HTR-8/SVneo (cell line): ENCODE data around the gene PPM1G.
"Not testable (repeated sequence)": the region's sequence is repeated elsewhere in the genome, so short reads cannot be mapped to it uniquely, and the experiment has no call there.

Experiments used
- DNase-seq: peaks from one replicate; pipeline ENCODE4 v3.0.0; 2011; ENCODE audit warnings: low spot score, mixed read lengths; ENCODE audit not compliant: insufficient read length
- FAIRE-seq: peaks from 2 replicates; lab custom pipeline; 2011; peaks lifted over from hg19 to GRCh38; lab: Jason Lieb, UNC

Gene PPM1G

DNA sequence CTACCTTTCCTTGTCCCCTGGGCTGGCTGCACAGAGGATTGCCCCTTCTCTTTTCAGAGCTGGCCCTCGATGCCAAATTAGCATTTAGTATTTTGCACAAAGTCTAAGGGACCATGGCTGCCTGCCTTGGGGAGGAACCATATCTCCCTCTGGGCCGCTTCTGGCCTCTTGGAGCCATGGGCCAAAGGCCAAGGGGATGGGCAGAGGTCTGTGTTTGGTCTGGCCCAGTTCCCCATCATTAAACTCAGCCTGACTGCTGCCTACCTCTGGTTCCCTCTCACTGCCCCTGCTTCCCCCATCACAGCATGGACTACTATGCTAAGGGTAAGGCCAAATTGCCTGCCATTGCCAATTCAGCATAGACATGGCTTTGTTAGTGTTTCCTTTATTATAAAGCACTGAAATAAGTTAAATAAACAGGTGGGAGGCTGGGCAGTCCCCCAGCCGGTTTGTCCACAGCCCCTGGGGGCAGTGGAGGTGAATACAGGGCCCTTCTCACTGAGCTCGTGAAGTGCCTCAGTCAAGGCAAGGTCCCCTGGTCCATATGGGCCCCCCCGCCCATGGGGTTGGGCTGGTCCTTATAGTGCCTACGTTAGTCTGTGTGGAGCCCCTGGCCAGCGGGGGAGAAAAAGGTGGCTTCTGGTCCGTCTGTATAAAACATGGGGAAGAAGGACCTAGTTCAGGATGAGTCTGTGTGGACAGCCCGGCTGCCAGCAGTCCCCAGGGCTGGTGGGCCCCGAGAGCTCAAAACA lies 32.3 kb downstream of the PPM1G start:
- FAIRE-seq: no peak
- DNase-seq: no peak

GRCh38 chr2:27376151-27376865 lies 33.1 kb downstream of the PPM1G start:
- FAIRE-seq (no peak), DNase-seq (no peak)

DNA sequence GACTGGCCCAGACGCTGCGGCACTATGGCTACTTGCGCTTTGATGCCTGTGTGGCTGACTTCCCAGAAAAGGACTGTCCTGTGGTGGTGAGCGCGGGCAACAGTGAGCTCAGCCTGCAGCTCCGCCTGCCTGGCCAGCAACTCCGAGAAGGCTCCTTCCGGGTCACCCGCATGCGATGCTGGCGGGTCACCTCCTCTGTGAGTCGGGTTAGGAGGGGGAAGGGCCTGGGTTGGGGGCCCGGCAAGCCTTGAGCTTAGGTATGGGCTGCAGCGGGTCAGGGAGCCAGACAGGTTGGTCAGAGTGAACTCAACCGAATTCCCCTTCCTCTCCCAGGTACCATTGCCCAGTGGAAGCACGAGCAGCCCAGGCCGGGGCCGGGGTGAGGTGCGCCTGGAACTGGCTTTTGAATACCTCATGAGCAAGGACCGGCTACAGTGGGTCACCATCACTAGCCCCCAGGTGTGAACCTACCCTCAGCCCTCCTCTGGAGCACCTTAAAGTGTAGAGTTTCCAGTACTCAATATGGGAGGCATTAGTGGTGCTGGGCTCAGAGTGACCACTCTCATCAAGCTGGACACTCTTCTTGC lies 33.8 kb downstream of the PPM1G start:
- FAIRE-seq: no peak
- DNase-seq: no peak

GRCh38 chr2:27373567-27373966 lies 35.8 kb downstream of the PPM1G start:
- DNase-seq: no peak
- FAIRE-seq: no peak

- DNase-seq (no peak), FAIRE-seq (no peak)
Observed at GRCh38 chr2:27372937-27373336, 36.5 kb downstream of the PPM1G start.

DNA sequence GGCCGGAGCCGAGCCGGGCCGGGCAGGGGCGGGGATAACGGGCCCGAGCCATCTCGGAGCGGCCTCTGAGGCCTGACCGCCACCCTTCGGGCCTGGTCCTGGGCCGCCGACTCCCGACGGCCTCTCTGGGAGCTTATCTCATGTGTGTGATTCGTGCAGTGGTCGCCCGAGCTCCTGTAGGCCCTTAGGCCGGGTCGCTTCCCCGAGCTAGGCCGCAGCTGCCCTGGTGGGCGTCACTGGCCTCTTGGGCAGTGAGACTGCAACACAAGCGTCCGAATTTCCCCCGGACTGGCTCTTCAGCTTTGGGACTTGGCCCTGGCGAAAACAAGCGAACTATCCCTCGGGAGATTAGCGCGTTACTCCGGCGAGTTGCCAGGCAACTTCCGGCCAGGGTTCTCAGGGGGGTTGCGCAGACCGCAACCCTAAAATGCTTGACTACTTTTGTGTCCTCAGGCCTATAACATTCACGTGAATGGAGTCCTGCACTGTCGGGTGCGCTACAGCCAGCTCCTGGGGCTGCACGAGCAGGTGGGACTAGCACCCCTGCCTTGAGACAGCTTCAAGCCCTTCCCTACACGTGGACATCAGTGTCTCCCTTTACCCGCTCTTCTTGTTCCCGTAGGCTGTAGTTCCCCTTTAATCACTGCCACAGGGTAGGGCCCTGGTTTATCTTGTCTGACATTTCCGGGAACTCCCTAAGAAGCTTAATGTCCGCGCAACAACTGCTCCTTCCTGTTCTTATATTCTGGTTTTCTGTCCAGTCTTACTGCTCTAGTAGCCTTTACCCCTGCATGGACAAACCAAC lies 38.4 kb downstream of the PPM1G start:
- DNase-seq (no peak), FAIRE-seq (no peak)

DNA sequence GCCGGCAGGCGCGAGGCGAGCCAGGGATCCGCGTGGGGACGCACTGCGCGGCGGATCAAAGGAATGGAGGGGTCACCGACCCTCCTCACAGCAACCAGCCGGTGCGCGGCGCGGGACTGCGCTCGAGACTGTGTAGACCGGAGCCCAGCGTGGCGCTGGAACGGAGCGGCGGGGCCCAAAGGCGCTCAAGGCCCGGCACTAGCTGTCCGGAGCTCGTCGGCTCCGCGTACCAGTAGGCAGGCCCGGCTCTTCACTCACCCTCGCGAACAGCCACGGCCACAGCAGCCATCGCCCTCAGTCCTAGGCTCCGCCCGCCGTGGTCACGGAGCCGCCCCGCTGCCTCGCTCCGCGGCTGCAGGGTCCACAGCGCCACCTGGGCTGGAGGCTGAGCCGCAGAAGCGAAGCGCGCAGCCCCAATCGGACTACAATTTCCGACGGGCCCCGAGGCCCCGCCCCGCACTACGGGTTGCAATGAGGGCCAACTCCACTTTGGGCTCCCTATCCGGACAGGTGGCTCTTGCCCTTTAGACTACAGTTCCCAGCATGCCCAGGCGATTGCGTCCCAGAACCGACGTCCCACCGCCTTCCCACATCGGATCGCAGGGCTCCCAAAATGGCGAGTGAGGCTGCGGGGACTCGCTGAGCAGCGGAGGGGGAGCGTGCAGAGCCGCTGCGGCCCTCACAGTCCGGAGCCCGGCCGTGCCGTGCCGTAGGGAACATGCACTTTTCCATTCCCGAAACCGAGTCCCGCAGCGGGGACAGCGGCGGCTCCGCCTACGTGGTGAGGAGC lies 39.2 kb downstream of the PPM1G start, which contains the start of the genes EIF2B4 and SNX17:
Gene EIF2B4 (minus strand): TSS at position 313 of the 790 bp plus-strand sequence. CDS start 24 bp downstream, at position 289.
Gene SNX17 (plus strand): TSS at position 591 of the 790 bp plus-strand sequence. CDS start 128 bp downstream, at position 719.
- peak; percentile 98 for DNase-seq
- FAIRE-seq: peak; percentile 98

GRCh38 chr2:27369471-27370025 lies 39.8 kb downstream of the PPM1G start:
- DNase-seq (peak; percentile 68), FAIRE-seq (no peak)

GRCh38 chr2:27363933-27364332 lies 45.5 kb downstream of the PPM1G start:
- DNase-seq (no peak), FAIRE-seq (no peak)

DNA sequence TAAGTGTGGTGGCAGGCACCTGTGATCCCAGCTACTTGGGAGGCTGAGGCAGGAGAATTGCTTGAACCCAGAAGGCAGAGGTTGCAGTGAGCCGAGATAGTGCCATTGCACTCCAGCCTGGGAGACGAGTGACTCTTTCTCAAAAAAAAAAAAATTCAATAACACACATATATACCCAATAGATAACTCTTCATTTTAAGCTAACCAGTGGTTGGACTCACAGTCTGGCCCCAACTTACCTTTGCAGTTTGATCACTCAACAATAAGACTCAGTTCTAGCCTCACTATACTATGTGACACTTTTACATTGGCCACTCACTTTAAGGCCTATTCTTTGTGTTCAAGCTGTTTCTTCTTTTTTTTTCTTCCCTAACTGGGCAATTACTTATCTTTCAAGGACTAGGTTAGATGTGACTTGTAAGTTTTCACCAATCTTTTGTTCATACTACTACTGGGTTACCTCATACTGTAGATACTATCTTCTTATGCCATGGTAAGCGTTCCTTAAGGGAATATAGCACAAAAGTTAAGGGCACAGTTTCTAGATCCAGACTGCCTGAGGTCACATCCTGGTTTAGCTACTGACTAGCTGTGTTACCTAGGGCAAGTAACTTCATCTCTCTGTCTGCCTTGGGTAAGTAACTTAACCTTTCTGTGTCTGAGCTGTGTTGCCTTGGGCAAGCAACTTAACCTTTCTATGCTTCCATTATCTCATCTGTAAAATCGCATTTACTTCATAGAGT lies 46.5 kb downstream of the PPM1G start:
- DNase-seq (no peak), FAIRE-seq (no peak)

GRCh38 chr2:27356382-27357181 lies 52.8 kb downstream of the PPM1G start, which contains the start of gene GTF3C2:
GTF3C2 (minus strand) TSS chr2:27356764; CDS start chr2:27343554, 13,210 bp downstream.
- FAIRE-seq (peak; percentile 72), DNase-seq (peak; percentile 97)

GRCh38 chr2:27356056-27356381 lies 53.4 kb downstream of the PPM1G start:
- DNase-seq (peak; percentile 51), FAIRE-seq (no peak)

GRCh38 chr2:27354597-27354927 lies 54.8 kb downstream of the PPM1G start:
- DNase-seq (no peak), FAIRE-seq (no peak)

DNA sequence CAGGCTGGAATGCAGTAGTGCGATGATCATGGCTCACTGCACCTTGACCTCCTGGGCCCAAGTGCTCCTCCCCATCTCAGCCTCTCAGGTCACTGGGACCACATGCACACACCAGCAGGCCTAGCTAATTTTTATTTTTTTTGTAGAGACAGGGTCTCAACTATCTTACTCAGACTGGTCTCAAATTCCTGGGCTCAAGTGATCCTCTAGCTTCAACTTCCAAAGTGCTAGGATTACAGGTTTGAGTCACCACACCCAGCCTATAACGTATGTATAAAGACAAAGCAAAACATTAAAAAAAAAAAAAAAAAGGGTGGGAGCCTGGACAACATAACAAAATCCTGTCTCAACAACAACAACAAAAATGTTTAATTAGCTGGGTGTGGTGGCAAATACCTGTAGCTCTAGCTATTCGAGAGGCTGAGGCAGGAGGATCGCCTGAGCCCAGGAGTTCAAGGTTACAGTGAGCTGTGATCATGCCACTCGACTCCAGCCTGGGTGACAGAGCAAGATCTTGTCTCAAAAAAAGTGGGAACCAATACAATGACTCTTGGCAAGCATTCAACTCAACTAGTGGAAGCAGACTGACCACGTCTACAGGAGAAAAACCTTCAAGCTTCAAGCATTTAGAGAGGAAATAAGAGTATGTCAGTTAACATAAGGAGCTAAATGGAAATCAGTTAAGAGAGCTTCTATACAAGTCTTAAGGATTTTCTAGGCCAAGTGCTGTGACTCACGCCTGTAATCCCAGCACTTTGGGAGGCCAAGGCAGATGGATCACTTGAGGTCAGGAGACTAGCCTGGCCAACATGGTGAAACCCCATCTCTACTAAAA lies 55.4 kb downstream of the PPM1G start:
- DNase-seq: no peak
- FAIRE-seq: no peak

- not testable (repeated sequence) for FAIRE-seq, DNase-seq
Observed at GRCh38 chr2:27353386-27353761, 56.0 kb downstream of the PPM1G start.

DNA sequence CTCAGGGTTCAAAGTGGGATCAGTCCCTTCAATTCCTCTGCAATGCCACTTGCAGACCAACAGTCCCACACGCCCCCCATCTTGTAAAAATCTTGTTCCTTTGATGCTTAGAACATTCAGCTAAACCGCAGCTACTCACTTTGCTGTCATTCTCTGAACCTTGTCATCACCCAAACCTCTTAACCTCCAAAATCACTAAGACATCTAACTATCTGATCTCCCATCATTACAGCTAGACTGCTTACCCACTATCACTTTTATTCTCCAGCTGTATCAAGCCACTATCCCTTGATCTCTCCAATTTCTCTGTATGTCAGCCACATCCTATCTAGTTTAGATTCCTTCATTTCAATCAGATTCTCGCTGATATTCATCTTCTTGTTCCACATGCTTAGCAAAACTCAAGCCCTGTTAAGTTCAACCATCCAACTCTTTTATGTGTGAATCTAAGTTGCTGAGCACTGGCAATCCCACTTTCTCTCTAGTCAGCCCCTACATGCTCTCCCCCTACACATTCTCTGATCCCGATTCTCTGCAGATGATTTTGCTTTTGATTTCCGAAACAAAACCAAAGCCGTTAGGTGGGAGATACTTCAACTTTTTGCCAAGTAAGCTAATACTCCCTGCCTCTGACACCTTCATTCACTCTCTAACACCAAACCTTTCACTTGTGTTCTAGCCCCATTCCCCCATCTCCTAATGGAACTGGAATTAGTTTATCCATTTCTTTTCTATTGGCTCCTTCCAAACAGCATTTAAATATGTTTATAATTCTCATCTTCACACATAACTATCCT lies 57.4 kb downstream of the PPM1G start:
- no peak for DNase-seq
- FAIRE-seq: no peak
